Measurements from ENCODE around the gene MPL.

DNA sequence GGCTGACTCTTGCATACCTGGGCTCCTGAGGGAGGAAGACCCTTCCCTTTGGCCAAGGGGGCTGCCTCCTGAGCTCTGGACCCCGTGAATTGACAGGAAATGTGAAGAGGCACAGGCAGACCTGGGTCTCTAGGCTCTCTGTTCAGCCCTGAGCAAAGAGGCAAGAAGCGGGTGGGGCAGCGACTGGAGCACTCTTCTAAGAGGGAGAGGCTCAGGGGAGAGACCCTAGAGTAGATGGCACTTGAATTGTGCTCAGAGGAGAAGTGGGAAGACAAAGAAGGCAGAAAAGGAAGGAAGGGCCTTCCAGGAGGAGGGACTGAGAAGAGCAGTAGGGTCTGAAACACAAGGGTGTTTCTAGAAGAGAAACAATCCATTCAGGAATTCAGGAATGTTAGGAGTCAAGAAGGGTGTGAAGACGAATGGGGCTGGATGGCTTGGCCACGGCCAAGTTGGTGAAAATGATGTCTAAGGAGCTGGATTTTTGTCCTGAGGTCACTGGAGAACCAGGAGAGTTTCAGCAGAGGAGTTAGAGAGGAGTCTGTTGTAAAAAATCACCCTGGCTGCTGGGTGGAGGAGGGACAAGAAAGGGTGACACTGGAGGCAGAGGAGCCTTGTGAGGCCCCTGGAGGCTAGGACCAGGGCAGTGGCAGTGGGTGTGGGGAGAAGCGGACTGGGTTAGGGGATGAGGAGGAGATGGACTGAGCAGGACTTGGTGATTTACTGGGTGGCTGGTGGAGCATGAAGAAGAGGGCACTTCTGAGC, 31.5 kb upstream of the MPL start:
- TF ChIP-seq, protein P1, sequence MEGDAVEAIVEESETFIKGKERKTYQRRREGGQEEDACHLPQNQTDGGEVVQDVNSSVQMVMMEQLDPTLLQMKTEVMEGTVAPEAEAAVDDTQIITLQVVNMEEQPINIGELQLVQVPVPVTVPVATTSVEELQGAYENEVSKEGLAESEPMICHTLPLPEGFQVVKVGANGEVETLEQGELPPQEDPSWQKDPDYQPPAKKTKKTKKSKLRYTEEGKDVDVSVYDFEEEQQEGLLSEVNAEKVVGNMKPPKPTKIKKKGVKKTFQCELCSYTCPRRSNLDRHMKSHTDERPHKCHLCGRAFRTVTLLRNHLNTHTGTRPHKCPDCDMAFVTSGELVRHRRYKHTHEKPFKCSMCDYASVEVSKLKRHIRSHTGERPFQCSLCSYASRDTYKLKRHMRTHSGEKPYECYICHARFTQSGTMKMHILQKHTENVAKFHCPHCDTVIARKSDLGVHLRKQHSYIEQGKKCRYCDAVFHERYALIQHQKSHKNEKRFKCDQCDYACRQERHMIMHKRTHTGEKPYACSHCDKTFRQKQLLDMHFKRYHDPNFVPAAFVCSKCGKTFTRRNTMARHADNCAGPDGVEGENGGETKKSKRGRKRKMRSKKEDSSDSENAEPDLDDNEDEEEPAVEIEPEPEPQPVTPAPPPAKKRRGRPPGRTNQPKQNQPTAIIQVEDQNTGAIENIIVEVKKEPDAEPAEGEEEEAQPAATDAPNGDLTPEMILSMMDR (IDR thresholded peaks at IDR 0.05; ENCODE audit: low read depth, low read length): no peak
- TF ChIP-seq POLR2A (IDR thresholded peaks at IDR 0.05; ENCODE audit: extremely low read depth, insufficient read length): no peak
